HepG2 (cell line): ENCODE measurements around the gene SGPL1. TPM values are rescaled to one million over a fixed set of nuclear protein-coding genes. Genes with fewer than 3 reads are reported as not detected.

Experiments
- ATAC-seq: fragments of 200-7000 bp; cut with Tn5 transposase; 3 replicates; pipeline ENCODE4 v1.9.1; 2020; ENCODE audit warnings: mild to moderate bottlenecking, moderate library complexity
- BruUV-seq: library from RNA; stranded (reverse); fragments of 400-500 nt; replicated peaks from 2 replicates; lab custom pipeline; 2021; lab: Mats Ljungman, UMichigan
- CTCF ChIA-PET: fragments of 300-600 bp; formaldehyde crosslinking; extraction: SDS; loops from one replicate; lab custom pipeline; 2021; ENCODE audit warnings: low total read pairs, inconsistent platforms, low intra/inter-chr PET ratio; lab: Yijun Ruan, JAX
- POLR2A ChIA-PET: fragments of 350-600 bp; sonication (Branson Sonifier 250); formaldehyde crosslinking; loops from one replicate; lab custom pipeline; 2020; ENCODE audit warnings: antibody characterized with exemption, inconsistent platforms; lab: Yijun Ruan, JAX
- DNase-seq: peaks from one replicate; pipeline ENCODE4 v3.0.0-alpha.2; 2015; ENCODE audit warnings: low spot score
- FAIRE-seq: peaks from 3 replicates; lab custom pipeline; 2011; peaks lifted over from hg19 to GRCh38; lab: Jason Lieb, UNC
- H2AFZ ChIP-seq: one replicate; pipeline ENCODE4 v1.6.1; 2011; ENCODE audit warnings: low read length, inconsistent platforms
- H3K27ac ChIP-seq: fragments of 300-600 bp; 3 replicates; pipeline ENCODE4 v1.8.0; 2011; ENCODE audit warnings: mixed run types, mild to moderate bottlenecking, mixed read lengths, low read length, inconsistent platforms; ENCODE audit not compliant: insufficient read depth; ENCODE audit errors: extremely low read length
- H3K27me3 ChIP-seq, 2 experiments: fragments of 200-600 bp in 1 of 2; 2 replicates in 1 of 2; 3 replicates in 1 of 2; pipeline versions ENCODE4 v1.6.0 to v1.8.0; 2011; ENCODE audit warnings: low read length in 2 of 2, mild to moderate bottlenecking in 2 of 2, moderate library complexity in 2 of 2, inconsistent platforms in 1 of 2; ENCODE audit not compliant: insufficient read depth in 2 of 2, control insufficient read depth in 1 of 2
- H3K36me3 ChIP-seq, 2 experiments: fragments of 200-600 bp in 1 of 2; replicated peaks in 1 of 2; 2 replicates in 1 of 2; 3 replicates in 1 of 2; pipeline versions ENCODE4 v1.5.1 to v1.8.0; 2011; ENCODE audit warnings: low read length in 2 of 2, inconsistent platforms in 1 of 2; ENCODE audit not compliant: insufficient read depth in 2 of 2, control insufficient read depth in 1 of 2
- H3K4me1 ChIP-seq: 2 replicates; pipeline ENCODE4 v1.5.1; 2012; ENCODE audit warnings: low read length, inconsistent platforms; ENCODE audit not compliant: insufficient read depth
- H3K4me2 ChIP-seq: 2 replicates; pipeline ENCODE4 v1.6.0; 2011; ENCODE audit warnings: low read depth, low read length, inconsistent platforms
- H3K4me3 ChIP-seq, 3 experiments: fragments of 200-600 bp in 1 of 3; sonication (generic), shearing (Covaris generic) in 1 of 3; replicated peaks in 1 of 3; 2 replicates each; pipeline ENCODE4 v1.5.1; 2011 to 2016; ENCODE audit warnings: low read length in 3 of 3, inconsistent platforms in 2 of 3, low read depth in 2 of 3, mild to moderate bottlenecking in 2 of 3, control low read depth in 1 of 3, mixed read lengths in 1 of 3; ENCODE audit not compliant: insufficient read depth in 1 of 3
- H3K79me2 ChIP-seq: one replicate; pipeline ENCODE4 v1.6.1; 2011; ENCODE audit warnings: low read length, inconsistent platforms; ENCODE audit not compliant: insufficient read depth
- H3K9ac ChIP-seq: 2 replicates; pipeline ENCODE4 v1.6.0; 2011; ENCODE audit warnings: mild to moderate bottlenecking, low read depth, low read length, inconsistent platforms; ENCODE audit not compliant: insufficient read depth
- H3K9me3 ChIP-seq: 2 replicates; pipeline ENCODE4 v1.5.1; 2012; ENCODE audit warnings: mild to moderate bottlenecking, low read length
- H4K20me1 ChIP-seq: 2 replicates; pipeline ENCODE4 v1.6.0; 2011; ENCODE audit warnings: inconsistent platforms, mild to moderate bottlenecking, low read length, moderate library complexity; ENCODE audit not compliant: insufficient read depth
- ATF1 ChIP-seq: IDR thresholded peaks from 2 replicates; pipeline ENCODE4 v1.6.1; 2016; ENCODE audit warnings: mild to moderate bottlenecking, control low read depth
- ATM ChIP-seq: fragments of 450-650 bp; IDR thresholded peaks from 2 replicates; pipeline ENCODE4 v1.7.1; 2017; ENCODE audit warnings: mild to moderate bottlenecking, borderline replicate concordance
- GTF2F1 ChIP-seq: fragments of 150-350 bp; IDR thresholded peaks from 2 replicates; pipeline ENCODE4 v1.6.1; 2014; ENCODE audit warnings: low read length
- PITX1 ChIP-seq: sonication (generic); formaldehyde crosslinking; IDR thresholded peaks from 2 replicates; pipeline ENCODE4 v1.5.1; 2020; ENCODE audit warnings: mild to moderate bottlenecking, missing genetic modification reagents
- SMAD3 ChIP-seq: sonication (generic); formaldehyde crosslinking; IDR thresholded peaks from 2 replicates; pipeline ENCODE4 v1.4.0; 2020; ENCODE audit warnings: missing genetic modification reagents
- ZNF17 ChIP-seq: sonication (generic); formaldehyde crosslinking; IDR thresholded peaks from 2 replicates; pipeline ENCODE4 v1.5.0; 2020; ENCODE audit warnings: mild to moderate bottlenecking, missing genetic modification reagents
- ZNF180 ChIP-seq: sonication (generic); formaldehyde crosslinking; IDR thresholded peaks from 2 replicates; pipeline ENCODE4 v1.4.0; 2020; ENCODE audit warnings: low read depth, missing genetic modification reagents, borderline replicate concordance
- ZSCAN29 ChIP-seq: sonication (generic); formaldehyde crosslinking; conservative IDR thresholded peaks from 2 replicates; pipeline ENCODE4 v1.4.0; 2020; ENCODE audit warnings: mild to moderate bottlenecking, missing genetic modification reagents
- ZSCAN31 ChIP-seq: sonication (generic); formaldehyde crosslinking; IDR thresholded peaks from 2 replicates; pipeline ENCODE4 v1.5.0; 2020; ENCODE audit warnings: low read depth, mild to moderate bottlenecking, missing genetic modification reagents
- WGBS: methylation state at CpG from one replicate; pipeline ENCODE4 v1.1.6; 2017; ENCODE audit warnings: low lambda C conversion rate; 5-methylcytosine and 5-hydroxymethylcytosine counted together
- in situ Hi-C: cut with HindIII; loops from 2 replicates; pipeline ENCODE4 v1.10.0; 2017; ENCODE audit warnings: low pct_unique_long_range_greater_than_20kb; ENCODE audit not compliant: extremely low pct_ligation_motif_present
- intact Hi-C: fragments of 100-400 bp; cut with micrococcal nuclease; formaldehyde crosslinking; loops from one replicate; pipeline ENCODE4 v1.10.0; 2022; ENCODE audit not compliant: unreplicated experiment
- polyA plus RNA-seq, 8 experiments: library from polyadenylated mRNA; depleted of rRNA in 3 of 8; stranded (reverse) in 7 of 8; unstranded in 1 of 8; fragments of >200 nt; fragmentation: Illumina TruSeq in 4 of 8; extraction: Trizol in 4 of 8; gene quantifications; 2 replicates each; pipeline versions ENCODE4 v1.2.1 to v1.2.3, GENCODE V29; 2011 to 2016; ENCODE audit warnings: low read depth in 4 of 8, missing spikeins in 1 of 8, mixed read lengths in 1 of 8; ENCODE audit not compliant: insufficient read depth in 1 of 8
- total RNA-seq, 5 experiments: library from RNA; depleted of rRNA; stranded (reverse); fragments of >200 nt; fragmentation: Illumina TruSeq; extraction: Trizol; gene quantifications; 2 replicates each; pipeline ENCODE4 v1.2.3, GENCODE V29; 2016; ENCODE audit warnings: low read depth in 1 of 5
- TF ChIP-seq, protein P1 (sequence below): sonication (generic); formaldehyde crosslinking; conservative IDR thresholded peaks from 2 replicates; pipeline ENCODE4 v1.8.1; 2023; ENCODE audit warnings: missing genetic modification reagents
- TF ChIP-seq, protein P2 (sequence below), 2 experiments: sonication (generic) in 1 of 2; formaldehyde crosslinking in 1 of 2; IDR thresholded peaks; 2 replicates each; pipeline versions ENCODE4 v1.6.1 to v1.9.0; 2014 to 2022; ENCODE audit warnings: antibody characterized with exemption in 1 of 2, borderline replicate concordance in 1 of 2, inconsistent platforms in 1 of 2, low read depth in 1 of 2, missing genetic modification reagents in 1 of 2
- TF ChIP-seq, protein P3 (sequence below): sonication (generic); formaldehyde crosslinking; IDR thresholded peaks from 2 replicates; pipeline ENCODE4 v1.8.0; 2022; ENCODE audit warnings: mild to moderate bottlenecking, missing genetic modification reagents
- TF ChIP-seq, protein P4 (sequence below): sonication (generic); formaldehyde crosslinking; IDR thresholded peaks from 2 replicates; pipeline ENCODE4 v1.9.0; 2022; ENCODE audit warnings: low read depth, missing genetic modification reagents

SGPL1 gene
- total and polyA plus RNA-seq, 2 of the 13 experiments (the other 11 are each of a cell fraction or from before 2014, with no cell fraction given) = 17.6 to 25.0 TPM

DNA sequence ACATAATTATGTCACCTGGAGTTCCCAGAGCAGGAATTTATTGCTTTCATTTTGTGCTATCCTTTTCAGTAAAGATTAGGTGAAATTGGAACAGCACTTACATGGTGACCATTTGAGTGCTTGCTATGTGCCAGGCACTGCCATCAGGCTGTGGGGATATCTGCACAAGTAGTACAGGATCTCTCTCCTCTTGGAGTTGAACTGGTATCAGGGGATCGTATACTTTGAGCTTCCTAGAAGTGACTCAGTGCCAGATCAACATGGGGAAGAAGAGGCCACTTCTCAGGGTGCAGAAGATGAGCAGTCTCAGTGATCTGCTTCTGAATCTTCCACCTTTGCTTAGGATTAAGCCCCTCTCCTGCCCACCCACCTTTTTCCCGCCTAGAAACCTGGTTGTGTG, 29.5 kb downstream of the SGPL1 start (continued):
- TF ChIP-seq ATF1 (CRISPR knock-in tag) = no peak

DNA sequence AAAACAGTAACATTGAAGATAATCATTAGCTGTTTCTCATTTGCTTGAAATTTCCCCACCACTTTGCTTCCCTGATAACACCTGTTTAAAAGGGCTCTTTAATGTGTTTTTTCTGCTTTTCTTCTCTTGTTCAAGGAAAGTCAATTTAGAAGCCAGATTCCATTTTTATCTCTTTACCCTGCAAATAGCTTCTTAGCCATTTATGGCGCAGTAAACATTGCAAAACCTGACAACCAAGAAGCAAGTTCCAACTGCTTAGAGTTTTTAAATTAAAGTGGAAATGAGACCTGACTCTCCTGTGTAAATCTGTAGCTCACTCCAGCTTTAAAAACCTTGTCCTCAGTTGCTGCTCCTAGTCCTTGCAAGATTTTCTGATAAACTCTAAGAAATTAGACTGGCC, 30.1 kb downstream of the SGPL1 start:
- Histone ChIP-seq H3K9ac (no peak overlapping the region), H4K20me1 (no peaks in the 10 kb centered on the region), H3K4me1 (peaks cover 60% of the 10 kb centered on the region), H3K27me3 (no peaks in the 10 kb centered on the region), H3K9me3 (no peaks in the 10 kb centered on the region), H3K4me2 (no peak overlapping the region), H2AFZ (no peak overlapping the region), H3K36me3 (peaks cover 6 to 26% of the 10 kb centered on the region in 2 experiments; a peak in 3 of 5 replicates), H3K79me2 (no peaks in the 10 kb centered on the region), H3K27ac (no peak overlapping the region), H3K4me3 (no peak overlapping the region)
- CTCF ChIA-PET = no interaction called here
- ATAC-seq = no peak
- DNase-seq = no peak
- in situ Hi-C loops = no loop called here
- no TSS peak for BruUV-seq
- POLR2A ChIA-PET = no interaction called here
- FAIRE-seq = peak; percentile 8
- WGBS = 94% methylated on average over 1 of the region's 1 CpG
- intact Hi-C loops = no loop called here
- TF ChIP-seq, protein P1, sequence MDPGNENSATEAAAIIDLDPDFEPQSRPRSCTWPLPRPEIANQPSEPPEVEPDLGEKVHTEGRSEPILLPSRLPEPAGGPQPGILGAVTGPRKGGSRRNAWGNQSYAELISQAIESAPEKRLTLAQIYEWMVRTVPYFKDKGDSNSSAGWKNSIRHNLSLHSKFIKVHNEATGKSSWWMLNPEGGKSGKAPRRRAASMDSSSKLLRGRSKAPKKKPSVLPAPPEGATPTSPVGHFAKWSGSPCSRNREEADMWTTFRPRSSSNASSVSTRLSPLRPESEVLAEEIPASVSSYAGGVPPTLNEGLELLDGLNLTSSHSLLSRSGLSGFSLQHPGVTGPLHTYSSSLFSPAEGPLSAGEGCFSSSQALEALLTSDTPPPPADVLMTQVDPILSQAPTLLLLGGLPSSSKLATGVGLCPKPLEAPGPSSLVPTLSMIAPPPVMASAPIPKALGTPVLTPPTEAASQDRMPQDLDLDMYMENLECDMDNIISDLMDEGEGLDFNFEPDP (CRISPR knock-in tag) = no peak
- TF ChIP-seq, protein P2, sequence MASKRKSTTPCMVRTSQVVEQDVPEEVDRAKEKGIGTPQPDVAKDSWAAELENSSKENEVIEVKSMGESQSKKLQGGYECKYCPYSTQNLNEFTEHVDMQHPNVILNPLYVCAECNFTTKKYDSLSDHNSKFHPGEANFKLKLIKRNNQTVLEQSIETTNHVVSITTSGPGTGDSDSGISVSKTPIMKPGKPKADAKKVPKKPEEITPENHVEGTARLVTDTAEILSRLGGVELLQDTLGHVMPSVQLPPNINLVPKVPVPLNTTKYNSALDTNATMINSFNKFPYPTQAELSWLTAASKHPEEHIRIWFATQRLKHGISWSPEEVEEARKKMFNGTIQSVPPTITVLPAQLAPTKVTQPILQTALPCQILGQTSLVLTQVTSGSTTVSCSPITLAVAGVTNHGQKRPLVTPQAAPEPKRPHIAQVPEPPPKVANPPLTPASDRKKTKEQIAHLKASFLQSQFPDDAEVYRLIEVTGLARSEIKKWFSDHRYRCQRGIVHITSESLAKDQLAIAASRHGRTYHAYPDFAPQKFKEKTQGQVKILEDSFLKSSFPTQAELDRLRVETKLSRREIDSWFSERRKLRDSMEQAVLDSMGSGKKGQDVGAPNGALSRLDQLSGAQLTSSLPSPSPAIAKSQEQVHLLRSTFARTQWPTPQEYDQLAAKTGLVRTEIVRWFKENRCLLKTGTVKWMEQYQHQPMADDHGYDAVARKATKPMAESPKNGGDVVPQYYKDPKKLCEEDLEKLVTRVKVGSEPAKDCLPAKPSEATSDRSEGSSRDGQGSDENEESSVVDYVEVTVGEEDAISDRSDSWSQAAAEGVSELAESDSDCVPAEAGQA (IDR thresholded peaks at IDR 0.05; ENCODE audit: low read depth) = no peak
- TF ChIP-seq, protein P2 (CRISPR knock-in tag; IDR thresholded peaks at IDR 0.05; ENCODE audit: borderline replicate concordance) = no peak
- TF ChIP-seq SMAD3 (CRISPR knock-in tag) (no peak), ZNF17 (no peak), GTF2F1 (no peak), PITX1 (CRISPR knock-in tag) (no peak), ZSCAN31 (no peak), ATM (no peak), ZNF180 (CRISPR knock-in tag) (no peak), ZSCAN29 (CRISPR knock-in tag) (no peak)
- TF ChIP-seq, protein P3, sequence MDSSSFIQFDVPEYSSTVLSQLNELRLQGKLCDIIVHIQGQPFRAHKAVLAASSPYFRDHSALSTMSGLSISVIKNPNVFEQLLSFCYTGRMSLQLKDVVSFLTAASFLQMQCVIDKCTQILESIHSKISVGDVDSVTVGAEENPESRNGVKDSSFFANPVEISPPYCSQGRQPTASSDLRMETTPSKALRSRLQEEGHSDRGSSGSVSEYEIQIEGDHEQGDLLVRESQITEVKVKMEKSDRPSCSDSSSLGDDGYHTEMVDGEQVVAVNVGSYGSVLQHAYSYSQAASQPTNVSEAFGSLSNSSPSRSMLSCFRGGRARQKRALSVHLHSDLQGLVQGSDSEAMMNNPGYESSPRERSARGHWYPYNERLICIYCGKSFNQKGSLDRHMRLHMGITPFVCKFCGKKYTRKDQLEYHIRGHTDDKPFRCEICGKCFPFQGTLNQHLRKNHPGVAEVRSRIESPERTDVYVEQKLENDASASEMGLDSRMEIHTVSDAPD (CRISPR knock-in tag) = no peak
- TF ChIP-seq, protein P4, sequence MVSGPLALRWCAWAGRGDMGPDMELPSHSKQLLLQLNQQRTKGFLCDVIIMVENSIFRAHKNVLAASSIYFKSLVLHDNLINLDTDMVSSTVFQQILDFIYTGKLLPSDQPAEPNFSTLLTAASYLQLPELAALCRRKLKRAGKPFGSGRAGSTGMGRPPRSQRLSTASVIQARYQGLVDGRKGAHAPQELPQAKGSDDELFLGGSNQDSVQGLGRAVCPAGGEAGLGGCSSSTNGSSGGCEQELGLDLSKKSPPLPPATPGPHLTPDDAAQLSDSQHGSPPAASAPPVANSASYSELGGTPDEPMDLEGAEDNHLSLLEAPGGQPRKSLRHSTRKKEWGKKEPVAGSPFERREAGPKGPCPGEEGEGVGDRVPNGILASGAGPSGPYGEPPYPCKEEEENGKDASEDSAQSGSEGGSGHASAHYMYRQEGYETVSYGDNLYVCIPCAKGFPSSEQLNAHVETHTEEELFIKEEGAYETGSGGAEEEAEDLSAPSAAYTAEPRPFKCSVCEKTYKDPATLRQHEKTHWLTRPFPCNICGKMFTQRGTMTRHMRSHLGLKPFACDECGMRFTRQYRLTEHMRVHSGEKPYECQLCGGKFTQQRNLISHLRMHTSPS (CRISPR knock-in tag) = no peak
